ENCODE measurements around the gene PXMP4.

PXMP4 gene

DNA sequence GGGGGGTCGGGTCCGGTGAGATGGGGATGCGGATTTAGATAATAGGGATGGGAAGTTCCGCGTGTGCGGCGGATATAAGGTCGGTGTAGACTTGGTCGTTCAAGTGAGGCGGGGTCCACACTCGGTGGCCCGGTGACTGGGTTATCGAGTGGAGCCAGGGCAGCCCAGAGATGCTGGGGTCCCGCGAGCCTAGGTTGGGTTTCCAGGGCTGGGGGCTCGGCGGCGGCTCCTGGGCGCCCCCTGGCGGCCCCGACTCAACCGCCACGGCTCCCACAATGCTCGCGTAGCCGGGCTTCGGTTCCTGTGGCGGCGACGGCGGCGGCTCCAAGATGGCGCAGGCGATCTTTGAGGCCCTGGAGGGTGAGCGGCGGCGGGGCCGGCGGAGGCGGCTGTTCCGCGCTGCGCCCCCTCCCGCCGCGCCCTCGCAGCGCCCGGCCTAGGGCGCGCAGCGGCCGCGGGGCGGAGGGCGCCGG, 11.6 kb upstream of the PXMP4 start, which contains the start of gene ZNF341:
Gene ZNF341 (plus strand): TSS at position 304 of the 473 bp plus-strand sequence. CDS start 26 bp downstream, at position 330.
- DNase-seq, result peak; percentile 92

GRCh38 chr20:33730946-33731692, 11.0 kb upstream of the PXMP4 start:
- DNase-seq, result no peak

DNA sequence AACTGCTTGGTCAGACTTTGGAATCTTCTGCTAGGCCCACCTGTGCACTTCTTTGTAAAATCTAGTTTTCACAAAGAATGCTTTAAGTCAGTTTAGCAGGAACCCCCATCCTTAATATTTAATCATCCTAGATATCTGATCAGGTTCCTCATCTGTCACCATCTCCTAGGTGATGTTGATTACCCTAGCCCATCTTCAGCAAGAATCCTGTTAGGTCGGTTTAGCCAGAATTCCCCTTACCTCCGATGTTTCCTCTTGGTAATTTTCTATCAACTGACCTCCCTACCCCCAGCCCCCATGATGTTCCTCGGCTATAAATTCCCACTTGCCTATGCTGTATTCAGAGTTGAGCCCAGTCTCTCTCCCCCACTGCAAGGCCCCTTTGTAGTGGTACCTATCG, 9.0 kb upstream of the PXMP4 start:
- no peak for DNase-seq

GRCh38 chr20:33728463-33728862, 8.4 kb upstream of the PXMP4 start:
- DNase-seq, result no peak

GRCh38 chr20:33727806-33728205, 7.7 kb upstream of the PXMP4 start:
- no peak for DNase-seq

DNA sequence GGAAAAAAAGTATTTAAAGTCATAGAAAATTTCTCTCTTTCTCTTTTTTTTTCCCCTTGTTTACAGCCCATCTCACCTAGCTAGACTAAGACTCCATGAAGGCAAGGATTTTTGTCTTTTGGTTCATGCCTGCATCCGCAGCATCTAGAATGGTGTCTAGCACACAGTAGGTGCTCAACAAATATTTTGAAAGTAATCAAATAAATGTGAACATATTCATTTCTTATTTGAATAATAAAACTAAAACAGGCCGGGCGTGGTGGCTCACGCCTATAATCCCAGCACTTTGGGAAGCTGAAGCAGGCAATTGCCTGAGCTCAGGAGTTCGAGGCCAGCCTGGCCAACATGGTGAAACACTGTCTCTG, 7.0 kb upstream of the PXMP4 start:
- DNase-seq, result no peak

DNA sequence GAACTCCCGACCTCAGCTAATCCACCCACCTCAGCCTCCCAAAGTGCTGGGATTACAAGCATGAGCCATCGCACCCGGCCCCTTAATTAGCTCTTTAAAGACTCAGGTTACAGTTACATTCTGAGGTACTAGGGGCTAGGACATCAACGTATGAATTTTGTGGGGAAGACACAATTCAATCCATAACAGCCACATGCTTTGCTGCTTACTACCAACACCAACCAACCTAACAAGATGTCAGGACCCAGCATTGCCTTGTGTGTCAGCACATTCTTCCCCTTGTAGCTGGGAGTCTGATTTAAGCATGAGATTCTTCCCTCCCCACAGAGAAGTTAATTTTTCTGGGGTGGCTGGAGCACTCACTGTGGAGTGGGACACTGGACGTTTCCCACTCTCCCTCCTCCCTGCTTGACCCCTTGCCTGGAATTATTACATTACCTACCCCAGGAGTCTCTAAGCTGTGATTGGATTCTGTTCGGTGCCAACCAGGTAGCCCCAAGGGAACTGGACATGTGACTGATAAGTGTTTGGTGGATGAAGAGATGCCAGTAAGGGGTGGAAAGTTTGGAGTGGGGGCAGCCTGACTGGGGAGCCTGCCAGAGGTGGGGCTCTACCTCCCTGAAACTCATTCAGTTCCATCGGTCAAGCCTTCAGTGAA, 5.6 kb upstream of the PXMP4 start:
- DNase-seq, result no peak

- peak; percentile 24 for DNase-seq
These were observed 4.5 kb upstream of the PXMP4 start for GRCh38 chr20:33724439-33725094.

DNA sequence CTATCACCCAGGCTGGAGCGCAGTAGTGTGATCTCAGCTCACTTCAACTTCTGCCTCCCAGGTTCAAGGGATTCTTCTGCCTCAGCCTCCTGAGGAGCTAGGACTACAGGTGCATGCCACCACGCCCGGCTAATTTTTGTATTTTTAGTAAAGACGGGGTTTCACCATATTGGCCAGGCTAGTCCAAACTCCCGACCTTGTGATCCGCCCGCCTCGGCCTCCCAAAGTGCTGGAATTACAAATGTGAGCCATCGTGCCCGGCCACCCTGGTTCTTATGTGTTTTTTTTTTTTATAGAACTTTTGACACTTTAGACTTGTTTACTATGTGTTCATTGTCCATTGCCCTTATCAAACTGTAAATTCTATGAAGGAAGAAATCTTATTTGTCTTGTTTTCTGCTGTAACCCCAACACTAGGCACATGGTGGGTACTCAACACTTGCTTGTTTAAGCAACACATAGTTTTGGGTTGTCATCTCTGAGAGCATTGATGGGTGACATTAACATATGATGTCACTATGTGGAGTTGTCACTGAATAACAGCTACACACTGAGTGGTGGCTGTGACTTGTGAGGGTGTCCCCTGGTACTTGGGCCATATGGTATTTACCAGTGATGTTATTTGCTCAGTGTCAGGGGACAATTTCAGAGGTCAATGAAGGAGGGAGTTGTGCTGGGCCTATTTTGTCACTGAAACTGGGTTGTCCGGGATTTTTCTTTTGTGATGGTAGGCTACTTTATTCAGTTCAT, 1.5 kb upstream of the PXMP4 start:
- no peak for DNase-seq

- DNase-seq, result peak; percentile 11
These were observed 677 bp downstream of the PXMP4 start for GRCh38 chr20:33719277-33719988.

DNA sequence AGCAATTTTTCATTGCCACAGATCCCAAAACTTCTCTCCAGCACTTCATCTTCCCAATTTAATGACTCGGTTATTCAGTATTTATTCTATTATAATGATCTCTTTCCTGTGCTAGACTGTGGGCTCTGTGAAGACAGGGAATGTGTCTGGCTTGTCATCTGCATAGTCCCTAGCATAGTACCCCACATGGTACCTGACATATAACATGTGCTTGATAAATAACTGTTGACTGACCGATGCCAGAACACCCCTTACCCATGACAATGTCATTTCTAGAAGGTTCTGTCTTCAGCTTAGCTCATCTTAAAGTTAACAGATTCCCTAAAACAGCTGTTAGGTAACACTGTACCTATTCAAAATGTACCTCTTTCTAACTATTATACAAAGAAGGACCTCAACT, 3.6 kb downstream of the PXMP4 start:
- DNase-seq, result no peak

- DNase-seq, result no peak
These were observed 6.2 kb downstream of the PXMP4 start for GRCh38 chr20:33713865-33714367.

GRCh38 chr20:33711446-33711738, 8.7 kb downstream of the PXMP4 start:
- DNase-seq, result no peak

- DNase-seq, result no peak
These were observed 9.2 kb downstream of the PXMP4 start for GRCh38 chr20:33710681-33711445.

GRCh38 chr20:33709905-33710541, 10.1 kb downstream of the PXMP4 start:
- DNase-seq, result no peak

DNA sequence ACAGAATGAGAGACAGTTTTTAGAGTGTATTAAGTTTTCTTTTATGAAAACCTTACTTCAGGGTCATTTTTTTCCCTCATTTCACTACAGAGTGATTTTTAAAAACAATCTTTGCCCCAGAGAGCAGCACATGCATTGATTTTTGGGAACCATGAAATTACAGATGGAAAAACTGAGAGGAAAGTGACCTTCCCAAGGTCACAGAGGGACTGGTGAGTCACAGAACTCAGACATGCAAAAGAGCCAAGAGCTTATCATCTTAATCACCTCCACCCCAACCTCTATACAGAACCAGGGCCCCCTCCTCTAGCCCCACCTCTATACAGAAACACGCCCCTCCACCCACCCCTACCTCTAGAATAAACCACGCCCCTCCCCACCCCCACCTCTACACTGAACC, 10.7 kb downstream of the PXMP4 start:
- no peak for DNase-seq

GRCh38 chr20:33707668-33708067, 12.4 kb downstream of the PXMP4 start:
- DNase-seq, result no peak

GRCh38 chr20:33704197-33704924, 15.7 kb downstream of the PXMP4 start:
- no peak for DNase-seq

GRCh38 chr20:33703498-33704137, 16.5 kb downstream of the PXMP4 start:
- no peak for DNase-seq

- DNase-seq, result no peak
These were observed 17.2 kb downstream of the PXMP4 start for GRCh38 chr20:33702861-33703260.

Data from suppressor macrophage treated with lipopolysaccharide for 4 hours (primary cell).